Measurements from ENCODE around the gene LAMC1. TPM values are rescaled to one million over a fixed set of nuclear protein-coding genes. Genes with fewer than 3 reads are reported as not detected.

The LAMC1 gene
- total RNA-seq, 1 donor from 2014 or later, result 240 TPM

DNA sequence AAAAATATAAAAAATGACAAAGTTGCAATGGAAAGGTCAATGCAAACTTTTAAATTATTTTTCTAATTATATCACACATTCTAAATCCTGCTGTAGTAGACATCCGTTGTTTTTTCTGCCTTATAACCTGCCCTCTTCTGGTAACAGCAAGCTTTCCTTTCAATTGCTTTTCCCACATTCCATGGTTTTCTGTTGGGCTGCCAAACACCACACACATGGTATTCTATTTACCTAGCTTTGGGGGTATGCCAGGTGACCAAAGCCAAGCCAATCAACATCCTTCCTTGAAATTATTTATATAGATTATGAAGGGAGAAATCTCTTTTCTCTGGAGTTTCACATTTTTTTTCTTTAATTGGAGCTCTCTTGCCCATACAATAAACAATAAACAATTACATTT, 3.4 kb upstream of the LAMC1 start:
- peak; percentile 64 to 95 for DNase-seq (ENCODE audit: low read depth in 2 of 2)

DNA sequence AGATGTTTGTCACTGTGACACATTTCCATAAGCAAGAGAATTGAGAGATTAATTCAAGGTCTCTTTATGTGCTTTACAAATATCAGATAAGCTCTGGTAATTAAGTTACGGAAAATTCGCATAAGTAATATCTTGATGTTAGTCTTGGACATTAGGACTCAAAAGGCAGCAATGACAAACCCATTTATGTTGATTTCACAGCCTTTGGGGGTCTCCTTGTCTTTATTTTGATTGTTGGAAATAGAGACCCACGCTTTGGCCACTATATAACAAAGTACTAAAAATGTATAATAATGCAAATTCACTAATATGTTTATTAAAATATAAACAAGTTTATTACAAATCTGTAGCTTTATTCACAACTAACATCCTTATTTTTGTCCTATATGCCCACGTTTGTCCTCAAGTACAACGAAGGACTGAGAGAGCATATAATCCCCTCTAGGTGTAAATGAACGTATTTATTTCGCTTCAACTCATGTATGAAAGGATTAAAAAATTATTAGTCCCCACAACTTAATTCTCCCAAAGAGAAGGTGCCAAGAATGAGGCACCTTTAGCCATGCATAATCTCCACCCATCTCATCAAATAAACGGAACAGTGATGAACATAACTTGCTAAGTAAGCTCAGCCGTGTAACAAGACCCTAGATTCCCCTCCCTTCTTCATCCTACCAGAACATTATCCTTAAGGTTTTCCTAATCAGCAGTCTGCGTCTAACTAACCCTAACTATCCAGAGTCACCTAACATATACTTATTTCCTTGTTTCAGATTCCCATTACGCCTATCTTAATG, 1.6 kb upstream of the LAMC1 start:
- peak in 1 of 2 donors; percentile 4 for DNase-seq (ENCODE audit: low read depth in 2 of 2)

DNA sequence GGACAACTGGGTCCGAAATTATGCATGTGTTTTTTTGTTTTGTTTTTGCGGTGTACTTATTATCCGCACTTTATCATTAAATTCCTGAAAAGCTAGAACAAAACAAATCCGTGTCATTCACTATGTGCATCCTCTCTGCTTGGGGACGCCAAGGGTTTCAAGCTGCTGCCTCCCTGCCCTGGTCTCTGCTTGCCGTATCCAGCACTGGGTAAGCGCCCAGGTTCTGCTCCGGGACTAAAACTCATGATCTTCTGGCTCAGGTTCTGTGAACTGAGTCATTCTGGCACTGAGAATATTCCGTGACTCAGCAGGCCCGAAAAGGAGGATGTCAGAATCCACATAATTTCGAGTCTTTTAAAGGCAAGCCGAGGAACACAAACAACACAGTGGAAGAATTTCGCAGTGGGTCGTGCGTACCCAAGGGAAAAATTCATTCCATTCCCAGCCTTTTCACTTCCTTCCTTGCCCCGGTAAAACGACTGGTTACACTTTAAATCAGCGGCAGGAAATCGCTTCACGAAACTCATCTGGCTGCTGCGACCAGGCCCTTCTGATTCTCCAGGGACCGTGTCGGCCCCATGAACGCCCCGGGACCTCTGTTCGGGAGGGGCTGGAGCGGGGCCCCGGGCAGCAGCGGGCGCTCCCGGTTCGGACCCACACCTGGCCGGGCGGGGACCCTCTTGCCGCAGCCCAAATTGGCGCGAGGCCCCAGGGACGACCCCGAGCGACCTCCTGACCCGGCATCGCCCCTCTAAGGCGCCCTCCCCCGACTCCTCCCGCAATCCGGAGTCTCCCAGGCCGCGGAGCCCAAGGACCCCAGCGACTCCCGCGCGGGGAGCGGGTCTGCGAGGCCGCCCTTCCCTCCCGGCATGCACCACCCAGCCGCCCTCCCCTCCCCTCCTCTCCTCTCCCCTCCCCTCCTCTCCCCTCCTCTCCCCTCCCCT, 746 bp upstream of the LAMC1 start:
- peak; percentile 98 to 99 for DNase-seq (ENCODE audit: low read depth in 2 of 2)

DNA sequence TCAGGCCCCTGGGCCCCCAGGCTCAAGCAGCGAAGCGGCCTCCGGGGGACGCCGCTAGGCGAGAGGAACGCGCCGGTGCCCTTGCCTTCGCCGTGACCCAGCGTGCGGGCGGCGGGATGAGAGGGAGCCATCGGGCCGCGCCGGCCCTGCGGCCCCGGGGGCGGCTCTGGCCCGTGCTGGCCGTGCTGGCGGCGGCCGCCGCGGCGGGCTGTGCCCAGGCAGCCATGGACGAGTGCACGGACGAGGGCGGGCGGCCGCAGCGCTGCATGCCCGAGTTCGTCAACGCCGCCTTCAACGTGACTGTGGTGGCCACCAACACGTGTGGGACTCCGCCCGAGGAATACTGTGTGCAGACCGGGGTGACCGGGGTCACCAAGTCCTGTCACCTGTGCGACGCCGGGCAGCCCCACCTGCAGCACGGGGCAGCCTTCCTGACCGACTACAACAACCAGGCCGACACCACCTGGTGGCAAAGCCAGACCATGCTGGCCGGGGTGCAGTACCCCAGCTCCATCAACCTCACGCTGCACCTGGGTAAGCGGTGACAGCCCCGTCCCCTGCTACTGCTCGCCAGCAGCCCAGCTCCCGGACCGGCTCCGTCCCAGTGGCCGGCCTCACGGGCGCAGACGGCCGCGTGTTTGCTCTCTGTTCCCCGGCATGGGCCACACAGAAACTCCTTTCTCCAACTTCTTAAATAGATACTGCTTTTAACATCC, 539 bp downstream of the LAMC1 start:
- peak; percentile 70 to 80 for DNase-seq (ENCODE audit: low read depth in 2 of 2)

DNA sequence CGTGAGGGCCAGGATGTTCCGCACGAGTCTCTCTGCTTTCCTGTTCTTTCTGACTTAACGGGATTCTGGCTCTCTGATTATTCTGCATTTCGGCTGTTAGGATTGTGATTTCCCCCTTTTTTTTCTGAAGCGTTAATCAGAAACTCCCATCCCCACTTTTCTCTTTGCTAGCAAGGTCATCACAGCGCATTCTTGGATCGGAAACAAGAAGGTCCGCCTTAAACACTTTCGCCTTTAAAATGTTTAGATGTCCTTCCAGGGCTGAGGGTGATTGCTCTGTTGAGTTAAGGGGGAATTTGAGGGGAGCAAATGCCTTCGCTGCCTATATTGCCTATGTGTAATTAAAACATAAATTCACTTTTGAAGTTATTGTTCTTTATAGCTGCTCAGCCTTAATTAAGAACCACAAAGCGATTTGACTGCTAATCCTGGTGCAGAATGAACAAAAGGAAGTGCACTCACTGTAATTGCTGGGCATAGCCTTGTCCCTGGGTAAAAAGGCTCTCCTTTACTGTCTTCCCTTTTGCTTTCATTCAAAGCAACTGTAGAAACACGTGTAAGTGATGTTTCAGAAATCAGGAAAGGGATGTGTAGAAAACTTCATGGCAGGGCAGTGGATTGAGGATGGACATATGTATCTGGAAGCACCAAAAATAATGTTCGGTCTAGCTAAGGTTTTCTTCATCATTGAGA, 1.2 kb downstream of the LAMC1 start:
- DNase-seq (ENCODE audit: low read depth in 2 of 2), result peak; percentile 31 to 43

DNA sequence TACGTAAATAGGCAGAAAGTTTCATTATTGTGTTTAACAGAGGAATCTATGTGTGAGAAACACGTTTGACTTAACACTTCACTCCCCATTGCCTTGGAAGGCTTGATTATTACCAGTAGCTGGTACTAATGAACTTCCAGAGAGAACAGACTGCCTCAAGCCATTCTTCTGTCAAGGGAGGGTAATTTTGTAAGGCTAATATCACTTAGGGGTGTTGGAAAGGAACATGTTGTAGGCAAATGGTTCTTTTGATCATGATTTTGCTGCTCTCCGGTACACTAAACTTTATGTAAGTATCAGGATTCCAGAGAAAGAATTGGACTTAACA, 1.8 kb downstream of the LAMC1 start:
- DNase-seq (ENCODE audit: low read depth in 2 of 2), result peak in 1 of 2 donors; percentile 24

DNA sequence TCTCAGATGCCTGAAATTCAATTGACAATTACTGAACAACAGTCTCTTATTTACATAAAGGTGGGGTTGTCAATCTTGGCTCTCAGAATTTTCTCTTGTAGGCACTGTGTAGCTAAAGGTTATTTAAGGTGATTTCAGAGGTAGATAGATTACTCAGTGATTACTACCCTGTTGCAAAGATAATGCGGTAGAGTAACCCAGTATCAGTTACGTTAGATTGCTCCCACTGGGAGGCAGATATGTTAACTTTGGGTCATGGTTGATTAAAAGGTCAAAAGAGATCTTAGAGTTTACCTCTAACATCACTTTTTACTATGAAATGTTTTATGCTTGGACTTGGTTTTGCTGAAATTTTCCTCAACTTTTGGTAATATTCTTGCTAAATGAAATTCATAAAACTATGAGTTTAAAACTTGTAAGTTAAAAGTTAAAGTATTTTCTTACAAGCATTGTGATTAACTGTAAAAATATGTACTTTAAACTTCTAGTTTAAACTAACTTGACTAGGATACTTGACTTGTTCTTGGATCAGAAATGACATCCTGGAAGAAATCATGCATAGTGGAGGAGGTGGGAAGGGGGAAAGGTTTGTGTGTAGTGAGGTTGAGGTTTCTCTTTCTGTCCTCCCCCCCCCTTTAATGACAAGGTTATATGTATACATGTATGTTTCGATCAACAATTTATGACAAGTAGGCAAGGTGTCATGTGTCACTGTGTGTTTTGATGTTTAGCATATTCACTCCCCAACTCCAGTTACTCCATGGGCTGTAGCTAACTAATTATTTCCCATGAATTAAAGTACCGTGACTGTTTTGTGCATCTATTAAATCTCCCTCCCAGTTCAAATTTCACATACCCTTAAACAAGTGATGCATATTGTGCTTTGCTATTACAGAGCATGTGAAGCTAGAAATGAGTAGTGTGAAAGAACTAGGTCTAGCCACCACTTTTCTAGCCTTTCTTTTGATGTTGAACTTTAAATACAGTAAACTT, 2.9 kb downstream of the LAMC1 start:
- peak; percentile 32 to 33 for DNase-seq (ENCODE audit: low read depth in 2 of 2)

DNA sequence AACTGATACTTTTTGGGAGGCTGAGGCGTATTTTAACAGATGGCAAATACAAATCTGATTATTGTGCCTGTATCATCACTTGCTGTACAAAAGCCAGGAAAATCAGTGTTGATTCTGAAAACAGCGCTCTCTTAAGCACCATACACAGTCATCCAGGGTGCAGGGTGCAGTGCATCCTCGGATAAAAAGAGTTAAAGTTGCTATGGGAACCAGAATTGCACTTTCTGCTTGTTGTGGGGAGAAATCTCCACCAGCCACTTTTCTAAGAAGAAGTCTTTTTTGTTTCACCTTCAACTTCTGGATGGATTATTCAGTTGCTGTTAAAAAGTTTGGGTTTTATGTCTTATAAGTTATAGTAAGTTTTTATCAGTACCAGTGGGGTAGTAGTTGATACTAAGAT, 3.8 kb downstream of the LAMC1 start:
- DNase-seq (ENCODE audit: low read depth in 2 of 2), result peak; percentile 31 to 34

DNA sequence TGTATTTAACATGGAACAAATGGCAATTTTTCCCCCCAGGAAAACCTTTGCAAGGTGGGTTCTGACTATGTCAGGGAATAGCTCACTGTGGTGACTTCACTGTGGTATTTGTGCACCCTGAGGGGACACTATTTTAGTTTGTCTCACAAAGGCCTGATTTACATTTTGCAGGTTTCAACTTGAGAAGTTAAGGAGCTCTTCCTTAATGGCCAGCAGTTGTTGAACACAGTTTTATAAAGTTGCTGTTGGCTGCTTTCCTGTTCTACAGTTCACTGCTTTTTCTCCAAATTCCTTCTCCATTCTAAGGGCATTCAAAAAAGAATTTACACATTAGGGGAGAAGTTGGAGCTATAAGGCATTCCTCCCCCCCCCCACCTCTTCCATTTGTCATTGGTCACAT, 4.6 kb downstream of the LAMC1 start:
- DNase-seq (ENCODE audit: low read depth in 2 of 2), result peak in 1 of 2 donors; percentile 28

DNA sequence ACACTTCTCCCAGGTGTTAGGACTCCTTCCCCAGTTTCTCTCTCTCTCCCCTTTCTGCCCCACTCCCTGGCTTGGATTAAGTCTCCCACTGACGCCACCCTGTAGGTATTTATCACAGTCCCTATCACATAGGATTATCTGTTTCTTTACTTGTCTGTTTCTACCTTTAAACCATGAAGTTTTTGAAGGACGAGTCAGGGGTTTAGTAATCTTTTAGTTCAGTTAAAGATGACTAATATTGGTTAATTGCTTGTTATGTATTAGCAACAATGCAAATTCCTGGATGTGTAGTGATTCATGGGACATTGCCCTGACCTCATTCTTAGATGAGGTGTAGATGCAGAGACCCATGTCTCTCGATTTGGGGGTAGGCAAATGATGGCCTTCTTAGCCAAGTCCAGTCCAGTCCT, 6.4 kb downstream of the LAMC1 start:
- peak; percentile 39 to 66 for DNase-seq (ENCODE audit: low read depth in 2 of 2)

DNA sequence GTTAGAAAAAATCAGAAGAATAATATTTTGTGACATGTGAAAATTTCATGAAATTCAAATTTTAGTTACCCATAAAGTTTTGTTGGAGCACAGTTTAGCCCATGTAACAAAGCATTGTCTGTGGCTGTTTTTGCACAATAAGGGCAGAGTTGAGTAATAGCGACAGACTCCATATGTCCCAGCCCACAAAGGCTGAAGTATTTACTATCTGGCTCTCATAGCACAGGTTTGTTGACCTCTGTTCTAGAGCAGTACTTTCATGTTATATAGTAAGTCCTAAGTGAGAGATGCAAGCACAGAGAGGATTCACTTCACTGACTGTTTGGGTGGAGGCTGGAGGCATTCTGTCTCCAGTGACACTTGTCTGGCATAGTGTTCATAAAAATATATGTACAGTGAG, 6.8 kb downstream of the LAMC1 start:
- peak in 1 of 2 donors; percentile 54 for DNase-seq (ENCODE audit: low read depth in 2 of 2)

DNA sequence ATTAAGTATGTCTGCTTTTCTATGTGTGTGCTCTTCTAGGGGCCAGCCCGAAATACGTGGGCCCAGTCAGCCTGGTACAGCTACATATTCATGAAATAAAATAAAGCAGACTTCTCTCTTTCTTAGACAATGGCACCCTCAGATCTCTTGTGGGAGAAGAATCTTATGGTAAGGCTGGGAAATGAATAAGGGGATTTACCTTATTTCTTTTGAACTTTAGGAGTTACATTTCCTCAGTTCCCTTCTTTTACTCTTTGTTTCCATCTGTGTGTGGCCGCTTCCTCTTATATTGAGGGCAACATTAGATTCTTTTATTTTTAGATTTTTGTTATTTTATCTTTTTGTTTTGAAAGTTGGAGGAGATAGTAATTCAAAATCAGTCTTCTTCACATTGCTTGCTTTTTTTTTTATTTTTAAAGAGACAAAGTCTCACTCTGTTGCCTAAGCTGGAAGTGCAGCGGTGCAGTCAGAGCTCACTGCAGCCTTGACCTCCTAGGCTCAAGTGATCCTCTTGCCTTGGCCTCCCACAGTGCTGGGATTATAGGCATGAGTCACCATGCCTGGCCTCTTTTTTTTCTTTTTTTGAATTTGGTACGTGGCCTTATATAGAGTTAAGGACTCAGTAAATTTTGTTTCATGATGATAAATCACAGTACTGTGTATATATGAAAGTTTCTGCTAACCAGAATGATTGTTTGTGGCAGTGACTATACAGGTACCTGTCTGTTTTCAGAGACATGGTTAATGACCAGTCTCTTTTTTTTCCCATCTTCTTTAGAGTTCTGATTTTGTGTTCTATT, 9.1 kb downstream of the LAMC1 start:
- peak in 1 of 2 donors; percentile 37 for DNase-seq (ENCODE audit: low read depth in 2 of 2)

DNA sequence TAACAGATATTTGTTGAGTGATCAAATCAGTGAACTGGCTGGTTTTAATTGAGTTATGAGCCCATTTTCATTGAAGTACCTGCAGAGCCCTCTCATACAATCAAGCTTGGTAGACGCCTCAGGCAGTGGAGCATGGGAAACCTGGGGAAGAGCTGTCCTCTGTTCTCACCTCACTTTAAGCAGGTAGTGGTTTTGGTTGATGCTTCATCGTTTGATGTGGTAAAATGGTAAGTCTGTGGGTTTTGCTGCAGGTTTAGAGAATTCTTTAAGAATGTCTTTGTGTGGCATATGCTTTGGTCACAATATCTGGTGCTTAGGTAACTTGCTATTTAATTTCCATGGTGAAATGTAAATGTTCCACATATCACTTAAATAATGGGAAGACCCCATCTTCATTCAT, 10.0 kb downstream of the LAMC1 start:
- DNase-seq (ENCODE audit: low read depth in 2 of 2), result peak in 1 of 2 donors; percentile 28

DNA sequence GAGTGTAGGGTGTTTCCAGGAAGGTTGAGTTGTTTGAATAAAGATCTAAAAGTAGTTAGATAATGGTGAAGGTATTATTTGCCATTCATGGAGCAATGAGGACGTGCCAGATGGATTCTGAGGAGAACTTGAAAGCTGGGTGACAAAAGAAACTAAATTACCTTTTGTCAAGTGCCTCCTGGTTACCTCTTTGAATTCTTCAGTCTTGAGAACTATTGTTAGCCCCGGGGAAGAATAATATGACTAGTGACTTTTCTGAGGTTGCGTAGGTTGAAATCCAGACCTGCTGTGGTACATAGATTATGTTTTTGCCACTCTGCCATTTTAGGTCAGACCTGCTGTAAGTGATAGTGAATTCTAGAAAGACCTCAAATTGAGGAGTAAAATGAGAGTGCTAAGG, 11.5 kb downstream of the LAMC1 start:
- DNase-seq (ENCODE audit: low read depth in 2 of 2), result peak in 1 of 2 donors; percentile 35

DNA sequence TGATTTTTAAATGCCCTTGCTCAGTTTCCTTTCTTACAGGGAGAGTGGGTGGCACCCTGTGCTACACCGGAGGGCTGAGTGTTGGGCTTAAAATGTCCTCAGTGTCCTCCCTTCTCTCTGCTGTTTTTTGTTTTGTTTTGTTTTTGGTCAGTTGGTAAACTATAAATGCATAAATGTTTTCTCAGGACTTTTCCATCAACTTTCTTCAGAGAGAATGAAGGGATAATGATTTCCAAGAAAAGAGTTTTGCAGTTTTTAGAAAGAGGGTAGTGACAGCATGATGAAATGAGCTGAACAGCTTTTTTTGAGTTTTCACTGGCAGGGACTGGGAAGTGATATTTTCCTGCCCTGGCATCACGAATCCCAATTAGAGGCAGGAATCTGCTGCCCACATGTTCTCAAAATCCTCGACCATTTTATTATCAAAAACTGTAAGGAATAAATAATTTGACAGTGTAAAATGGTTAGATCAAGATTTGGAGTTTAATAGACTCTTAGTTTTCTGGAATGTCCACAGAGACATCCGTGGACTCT, 15.2 kb downstream of the LAMC1 start:
- DNase-seq (ENCODE audit: low read depth in 2 of 2), result no peak

DNA sequence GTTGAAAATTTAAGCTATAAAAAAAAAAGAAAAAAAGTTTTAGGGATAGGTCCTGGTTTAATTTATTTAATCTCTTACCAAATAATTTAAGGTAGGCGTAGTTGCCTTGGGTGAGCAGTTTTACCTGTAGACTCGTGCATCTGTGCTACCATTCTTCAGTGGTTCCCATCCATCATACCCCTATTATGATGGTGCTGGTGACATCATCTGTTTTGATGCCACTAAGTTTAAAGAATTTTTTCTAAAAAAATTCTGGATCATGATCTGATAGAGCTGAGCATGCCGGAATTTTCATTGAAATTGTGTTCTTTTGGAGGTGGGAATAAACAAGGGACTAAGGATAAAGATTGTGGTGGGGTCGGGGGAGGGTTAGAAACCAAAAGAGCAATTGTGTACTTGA, 15.7 kb downstream of the LAMC1 start:
- no peak for DNase-seq (ENCODE audit: low read depth in 2 of 2)

DNA sequence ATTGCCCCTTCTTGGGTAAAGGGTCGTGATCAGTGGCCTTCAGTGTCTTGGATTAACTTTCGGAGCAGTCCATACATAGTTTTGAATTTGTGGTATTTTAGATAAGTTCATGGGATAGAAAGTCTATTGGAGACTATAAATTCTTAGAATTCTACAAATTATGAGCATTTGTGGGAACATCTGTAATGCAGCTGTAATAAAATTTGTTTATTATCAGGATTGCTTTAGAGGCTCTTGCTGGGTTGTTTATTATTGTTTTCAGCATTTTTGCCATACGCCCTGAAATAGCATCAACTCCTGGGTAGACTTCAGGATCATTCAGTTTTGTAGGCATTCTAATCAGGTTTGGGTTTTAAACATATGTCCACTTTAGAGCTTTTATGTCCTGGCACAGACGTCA, 16.1 kb downstream of the LAMC1 start:
- DNase-seq (ENCODE audit: low read depth in 2 of 2), result no peak

DNA sequence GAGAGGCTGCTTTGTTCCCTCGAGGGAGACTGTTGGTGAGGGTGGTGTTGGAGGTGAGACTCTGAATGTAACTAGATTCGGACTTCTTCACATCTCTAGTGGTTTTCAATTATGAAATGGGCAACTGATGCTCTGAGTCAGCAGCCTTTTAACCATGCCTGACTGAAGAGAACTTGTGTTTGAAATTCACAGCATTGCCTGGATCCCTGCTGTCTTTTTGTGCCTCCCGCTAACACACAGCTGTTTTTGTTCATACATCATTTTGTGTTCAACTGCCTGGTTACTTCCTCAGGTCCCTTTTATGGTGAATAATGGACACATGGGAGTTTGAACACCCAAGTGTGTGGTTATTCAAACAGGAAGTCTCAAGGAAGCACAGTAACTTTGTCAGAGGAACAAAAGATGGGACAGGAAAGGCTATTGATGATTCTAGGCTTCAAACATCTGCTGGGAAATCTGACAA, 16.8 kb downstream of the LAMC1 start:
- peak in 1 of 2 donors; percentile 95 for DNase-seq (ENCODE audit: low read depth in 2 of 2)

DNA sequence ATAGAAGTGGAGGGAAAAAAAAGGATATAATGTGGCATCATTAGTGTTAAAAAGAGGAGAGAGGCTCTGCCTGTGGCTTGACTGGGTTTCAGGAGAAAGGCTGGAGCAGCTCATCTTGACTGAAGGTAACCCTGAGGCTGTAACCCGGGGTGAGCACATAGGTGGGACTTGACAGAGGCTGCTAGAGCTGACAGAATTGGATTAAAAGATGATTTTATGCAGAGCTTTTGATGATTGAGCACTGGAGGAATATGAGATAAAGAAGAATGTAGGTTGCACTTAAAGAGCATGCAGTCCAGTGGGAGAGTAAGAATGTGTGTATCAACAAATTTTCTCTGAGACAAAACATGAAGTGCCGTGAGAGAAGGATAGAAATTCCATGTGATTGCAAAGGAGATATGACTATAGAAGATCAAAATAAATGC, 17.3 kb downstream of the LAMC1 start:
- DNase-seq (ENCODE audit: low read depth in 2 of 2), result peak in 1 of 2 donors; percentile 26

Measured in lung microvascular endothelial cell (primary cell).